ENCODE measurements around the gene GGA2.

GRCh38 chr16:23482778-23483177, 27.5 kb downstream of the GGA2 start:
- no peak for TF ChIP-seq CTCF (IDR thresholded peaks at IDR 0.05)
- TF ChIP-seq EP300 (IDR thresholded peaks at IDR 0.05), result no peak

Data from gastroesophageal sphincter (tissue), 3 donors.